HG03469 (cell line): Measurements from ENCODE around the gene SORBS2.
"Not testable (repeated sequence)": the region's sequence is repeated elsewhere in the genome, so short reads cannot be mapped to it uniquely, and the experiment has no call there.

Experiments used
- ATAC-seq: cut with Tn5 transposase; IDR thresholded peaks from one replicate; pipeline ENCODE4 v1.9.1; 2021; ENCODE audit warnings: mild to moderate bottlenecking, moderate library complexity, moderate number of reproducible peaks; ENCODE audit not compliant: unreplicated experiment

Gene SORBS2

DNA sequence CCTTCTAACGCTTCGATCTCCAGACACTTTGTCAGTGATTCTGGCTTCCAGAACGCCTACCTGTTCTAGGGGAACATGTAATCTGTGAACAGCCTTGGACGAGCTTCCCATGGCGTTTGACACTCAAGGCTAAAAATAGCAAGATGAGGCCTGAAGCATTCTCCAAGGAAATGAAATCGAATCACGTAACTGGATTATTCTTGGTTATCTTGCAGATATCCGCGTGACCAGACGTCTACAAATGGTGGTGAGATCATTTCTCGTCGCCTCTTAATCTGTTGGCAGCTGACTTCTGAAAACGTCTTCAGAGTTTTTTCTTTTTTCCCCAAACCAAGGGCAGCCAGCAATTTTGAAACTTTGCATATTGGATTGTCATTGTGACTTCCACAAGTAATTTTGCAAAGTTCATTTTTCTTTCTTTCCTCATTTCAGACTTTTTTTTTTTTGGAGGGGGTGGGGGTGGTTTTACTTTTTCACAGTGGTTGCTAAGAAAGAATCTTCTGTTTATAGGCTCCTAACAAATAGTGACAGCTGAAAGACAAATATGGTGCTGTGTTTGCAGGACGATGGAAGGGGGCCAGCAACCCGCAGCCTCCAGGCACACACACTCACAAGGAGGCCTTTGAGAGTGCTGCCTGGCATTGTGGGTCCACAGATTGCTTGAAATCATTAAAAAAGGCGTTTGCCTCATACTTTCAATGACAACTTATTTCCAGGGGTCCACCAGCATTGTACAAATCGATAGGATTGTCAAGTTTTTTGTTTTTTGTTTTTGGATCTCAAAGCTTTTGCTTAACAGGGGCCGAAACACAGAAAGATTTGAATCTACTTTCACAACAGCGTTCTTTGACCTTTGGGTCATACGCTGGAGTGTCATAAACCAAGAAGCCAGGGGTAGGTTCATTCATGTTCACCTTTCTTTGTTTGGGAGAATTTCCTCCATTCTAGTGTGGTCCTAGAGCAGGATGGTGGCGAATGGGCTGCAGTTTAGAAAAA lies 244.3 kb downstream of the SORBS2 start:
- no peak for ATAC-seq

DNA sequence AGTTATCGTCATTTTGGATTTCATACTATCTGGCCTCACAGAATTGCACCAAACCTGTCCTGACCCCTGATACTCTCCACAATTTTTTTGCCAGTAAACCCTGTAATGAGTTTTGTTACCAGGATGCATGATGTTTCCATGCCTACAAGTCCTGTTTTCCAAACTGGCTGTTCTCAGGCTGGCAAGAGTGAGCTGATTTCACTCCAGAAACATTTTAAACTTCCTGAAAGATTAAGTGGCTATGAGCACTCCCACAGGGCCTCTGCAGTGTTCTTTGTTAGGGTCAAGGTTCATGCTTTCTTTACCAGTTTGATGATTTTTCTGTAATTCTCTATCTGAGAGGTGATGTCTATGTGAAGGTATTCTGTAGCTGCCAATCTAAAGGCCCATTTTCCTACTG lies 245.0 kb downstream of the SORBS2 start:
- ATAC-seq = no peak

- ATAC-seq = no peak
These were observed 245.6 kb downstream of the SORBS2 start for GRCh38 chr4:185566425-185566824.

GRCh38 chr4:185565696-185566095 lies 246.3 kb downstream of the SORBS2 start:
- no peak for ATAC-seq

DNA sequence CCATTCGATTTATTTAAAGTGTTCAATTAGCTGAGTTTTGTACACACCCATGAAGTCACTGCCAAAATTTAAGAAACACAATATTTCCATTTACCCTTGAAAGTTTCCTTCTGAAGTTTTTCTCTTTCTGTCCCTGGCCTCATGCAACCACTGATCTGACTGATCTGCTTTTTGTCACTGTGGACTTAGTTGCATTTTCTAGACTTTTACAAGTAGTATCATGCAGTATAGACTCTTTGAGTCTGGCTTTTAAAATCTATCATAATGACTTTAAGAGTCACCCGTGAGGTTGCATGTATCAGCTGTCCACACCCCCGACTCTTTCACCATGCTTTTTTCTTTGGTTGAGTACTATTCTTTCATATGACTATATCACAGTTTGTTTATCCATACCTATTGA lies 247.6 kb downstream of the SORBS2 start:
- no peak for ATAC-seq

DNA sequence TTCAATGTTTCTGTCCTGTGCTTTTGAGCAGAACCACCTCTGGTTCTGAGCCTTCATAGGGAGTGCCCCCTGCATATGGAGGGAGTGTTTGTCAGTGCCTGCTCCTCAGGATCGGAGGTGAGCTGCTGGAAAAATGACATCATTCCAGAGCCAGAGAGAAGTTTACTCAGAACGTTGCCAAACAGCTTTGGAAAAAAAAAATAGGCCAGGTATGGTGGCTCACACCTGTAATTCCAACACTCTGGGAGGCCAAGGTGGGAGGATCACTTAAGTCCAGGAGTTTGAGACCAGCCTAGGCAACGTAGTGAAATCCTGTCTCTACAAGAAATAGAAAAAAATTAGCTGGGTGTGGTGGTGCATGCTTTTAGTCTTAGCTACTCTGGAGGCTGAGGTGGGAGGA lies 249.5 kb downstream of the SORBS2 start:
- ATAC-seq = no peak

DNA sequence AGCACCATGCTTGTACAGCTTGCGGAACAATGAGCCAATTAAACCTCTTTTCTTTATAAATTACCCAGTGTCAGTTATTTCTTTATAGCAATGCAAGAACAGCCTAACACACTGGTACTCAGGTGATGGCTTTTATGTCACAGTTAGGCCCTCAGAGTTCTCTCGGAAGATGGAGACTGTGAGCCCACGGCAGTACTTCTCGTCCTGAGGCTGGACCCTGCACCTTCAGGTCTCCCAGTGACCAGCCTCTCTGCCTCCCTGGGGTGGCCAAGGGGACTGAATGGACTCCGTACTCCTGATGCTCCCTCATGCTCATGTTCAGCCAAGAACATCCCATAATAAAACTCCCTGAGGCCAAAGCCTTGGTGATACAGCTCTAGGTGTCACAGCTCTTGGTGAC lies 251.7 kb downstream of the SORBS2 start:
- no peak for ATAC-seq

GRCh38 chr4:185559915-185560281 lies 252.1 kb downstream of the SORBS2 start:
- no peak for ATAC-seq

DNA sequence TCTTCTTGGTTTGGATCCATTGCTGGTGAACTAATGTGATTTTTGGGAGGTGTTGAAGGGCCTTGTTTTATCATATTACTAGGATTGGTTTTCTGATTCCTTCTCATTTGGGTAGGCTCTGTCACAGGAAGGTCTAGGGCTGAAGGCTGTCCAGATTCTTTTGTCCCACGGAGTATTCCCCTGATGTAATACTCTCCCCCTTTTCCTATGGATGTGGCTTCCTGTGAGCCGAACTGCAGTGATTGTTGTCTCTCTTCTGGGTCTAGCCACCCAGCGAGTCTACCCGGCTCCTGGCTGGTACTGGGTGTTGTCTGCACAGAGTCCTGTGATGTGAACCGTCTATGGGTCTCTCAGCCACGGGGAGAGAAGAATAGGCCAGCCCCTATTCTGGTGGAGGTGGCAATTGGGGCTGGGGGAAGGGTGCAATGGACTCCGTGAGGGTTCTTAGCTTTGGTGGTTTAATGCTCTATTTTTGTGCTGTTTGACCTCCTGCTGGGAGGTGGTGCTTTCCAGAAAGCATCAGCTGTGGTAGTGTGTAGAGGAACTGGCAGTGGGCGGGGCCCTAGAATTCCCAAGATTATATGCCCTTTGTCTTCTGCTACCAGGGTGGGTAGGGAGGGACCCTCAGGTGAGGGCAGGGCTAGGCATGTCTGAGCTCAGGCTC lies 252.6 kb downstream of the SORBS2 start:
- not testable (repeated sequence) for ATAC-seq

DNA sequence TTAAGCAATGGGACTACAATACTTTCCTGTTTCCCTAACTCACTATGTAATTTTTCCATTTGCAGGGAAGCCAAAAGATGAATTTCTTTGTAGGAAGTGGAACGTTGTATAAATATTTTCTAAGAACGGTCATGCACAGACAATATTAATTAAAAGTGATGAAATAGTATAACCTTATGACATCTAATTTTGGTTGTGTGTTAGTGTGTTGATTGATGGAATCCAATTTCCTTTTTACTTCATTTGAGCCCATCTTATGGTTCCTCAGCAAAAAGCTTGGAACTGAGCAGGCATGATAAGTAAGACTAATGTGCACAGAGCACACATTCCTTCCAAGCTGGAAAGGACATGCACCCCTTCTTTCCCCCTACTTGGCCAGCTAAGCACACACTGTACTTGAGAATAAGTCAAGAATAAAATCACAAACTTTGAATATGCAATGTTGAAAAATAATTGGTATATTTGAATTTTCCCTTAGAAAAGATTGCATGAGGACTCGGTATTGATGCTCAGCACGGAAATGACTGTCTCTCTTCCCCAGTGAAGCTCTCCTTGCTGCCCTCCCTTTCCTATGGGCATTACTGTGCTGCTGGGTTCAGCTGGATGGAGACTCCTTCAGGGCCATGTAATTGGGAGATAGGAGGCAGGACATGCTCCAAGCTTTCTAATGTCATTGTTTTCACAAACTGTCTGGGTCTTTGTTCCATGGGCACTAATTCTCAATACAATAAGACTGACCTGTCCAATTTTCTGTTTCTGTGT lies 257.4 kb downstream of the SORBS2 start:
- no peak for ATAC-seq

DNA sequence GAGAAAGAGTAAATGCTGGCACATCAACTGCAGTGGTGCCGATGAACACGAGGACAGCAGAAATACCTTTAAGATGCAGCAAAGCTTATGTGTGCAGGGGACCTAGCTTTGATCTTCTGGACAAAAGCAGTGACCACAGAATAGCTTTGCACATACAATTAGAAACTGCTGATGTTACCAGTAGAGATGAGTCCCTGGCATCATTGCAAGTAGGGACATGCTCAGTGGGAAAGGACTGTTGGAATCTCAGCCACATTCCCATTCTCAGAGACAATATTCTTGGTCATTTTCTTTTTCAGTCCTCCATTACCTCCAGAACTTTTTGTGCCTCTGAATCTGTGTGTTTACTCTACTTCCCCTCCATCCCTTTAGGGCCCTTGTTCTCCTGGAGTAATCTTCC lies 259.7 kb downstream of the SORBS2 start:
- ATAC-seq = no peak

GRCh38 chr4:185550933-185551332 lies 261.1 kb downstream of the SORBS2 start:
- ATAC-seq = no peak

DNA sequence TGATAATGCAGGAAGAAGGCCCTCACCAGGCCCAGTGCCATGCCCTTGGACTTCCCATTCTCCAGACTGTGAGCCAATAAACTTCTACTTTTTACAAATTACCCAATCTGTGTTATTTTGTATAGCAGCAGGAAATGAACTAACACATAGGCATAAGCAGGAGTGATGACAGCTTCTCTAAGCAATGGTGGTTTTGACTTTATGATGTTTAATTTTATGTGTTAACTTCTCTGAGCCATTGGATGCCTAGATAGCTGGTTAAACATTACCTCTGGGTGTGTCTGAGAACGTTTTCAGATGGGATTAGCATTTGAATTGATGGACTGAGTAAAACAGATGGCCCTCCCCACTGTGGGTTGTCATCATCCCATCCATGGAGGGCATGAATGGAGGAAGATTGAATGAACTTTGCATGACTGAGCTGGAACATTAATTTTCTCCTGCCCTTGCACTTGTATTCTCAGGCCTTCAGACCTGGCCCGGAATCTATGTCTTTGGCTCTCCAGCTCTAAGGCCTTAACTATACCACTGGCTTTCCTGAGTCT lies 262.8 kb downstream of the SORBS2 start:
- ATAC-seq = no peak

GRCh38 chr4:185548587-185548986 lies 263.4 kb downstream of the SORBS2 start:
- no peak for ATAC-seq

DNA sequence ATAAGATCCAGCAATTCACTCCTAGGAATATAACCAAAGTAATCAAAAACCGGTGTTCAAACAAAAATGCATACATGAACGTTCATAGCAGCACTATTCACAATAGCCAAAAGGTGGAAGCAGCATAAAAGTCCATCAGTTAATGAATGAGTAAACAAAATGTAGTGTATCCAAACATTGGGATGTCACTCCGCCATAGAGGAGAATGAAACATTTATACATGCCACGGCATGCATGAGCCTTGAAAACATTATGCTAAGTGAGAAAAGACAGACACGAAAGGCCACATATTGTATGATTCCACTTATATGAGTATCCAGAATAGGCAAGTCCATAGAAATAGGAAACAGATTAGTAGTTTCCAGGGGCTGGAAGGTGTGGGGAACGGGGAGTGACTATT lies 265.7 kb downstream of the SORBS2 start:
- ATAC-seq = no peak

GRCh38 chr4:185542626-185543315 lies 269.2 kb downstream of the SORBS2 start:
- no peak for ATAC-seq

- ATAC-seq = no peak
These were observed 270.7 kb downstream of the SORBS2 start for GRCh38 chr4:185541251-185541727.

DNA sequence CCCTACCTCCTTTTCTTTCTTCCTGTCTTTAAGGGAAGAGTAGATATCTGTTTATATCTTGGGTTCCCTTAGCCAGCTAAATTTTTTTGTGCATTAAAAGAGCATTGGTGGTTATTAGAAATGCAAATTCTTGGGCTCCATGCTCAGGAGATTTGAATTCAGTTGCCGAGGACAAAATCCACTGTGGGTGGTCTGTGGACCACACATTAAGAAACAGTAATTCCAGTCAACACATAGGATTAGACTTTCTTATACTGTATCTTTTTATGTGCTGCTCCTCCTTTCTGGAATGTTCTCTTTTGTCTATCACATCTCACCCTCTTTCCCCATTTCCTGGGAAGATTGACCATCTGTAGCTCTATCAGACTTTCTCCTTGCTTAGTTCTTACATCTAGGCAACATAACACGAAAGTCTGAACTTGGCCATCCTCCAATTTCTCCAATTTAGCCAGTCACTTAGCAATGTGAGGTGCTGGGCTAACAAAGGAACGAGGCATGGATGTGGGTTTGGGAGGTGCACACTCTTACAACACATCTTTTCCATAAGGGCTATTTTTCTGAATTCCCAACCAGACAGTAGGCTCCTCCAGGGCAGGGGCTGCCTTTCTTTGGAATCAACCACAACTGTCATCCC lies 271.4 kb downstream of the SORBS2 start:
- no peak for ATAC-seq

- no peak for ATAC-seq
These were observed 272.0 kb downstream of the SORBS2 start for GRCh38 chr4:185540040-185540439.

GRCh38 chr4:185538806-185539205 lies 273.2 kb downstream of the SORBS2 start:
- no peak for ATAC-seq
